Neural cell (in vitro differentiated cells): ENCODE measurements around the gene NUBPL. TPM values are rescaled to one million over a fixed set of nuclear protein-coding genes. Genes with fewer than 3 reads are reported as not detected.

Source experiments
- H2AFZ ChIP-seq: fragments of 200-600, 300-800 bp; sonication (generic), shearing (Covaris generic); 2 replicates; pipeline ENCODE4 v1.6.0; 2014; ENCODE audit warnings: low read depth, mild to moderate bottlenecking, antibody characterized with exemption, low read length, moderate library complexity
- H3F3A ChIP-seq: fragments of 200-600 bp; shearing (Covaris generic); 2 replicates; pipeline ENCODE4 v1.6.1; 2016; ENCODE audit warnings: mild to moderate bottlenecking, moderate library complexity, mixed read lengths, antibody characterized with exemption, low read length; ENCODE audit not compliant: insufficient read depth, poor library complexity, severe bottlenecking
- H3K27ac ChIP-seq: fragments of 200-600, 300-800 bp; sonication (generic), shearing (Covaris generic); 2 replicates; pipeline ENCODE4 v1.5.1; 2014; ENCODE audit warnings: mild to moderate bottlenecking, low read length, moderate library complexity
- H3K27me3 ChIP-seq: fragments of 300-800, 200-600 bp; sonication (generic), shearing (Covaris generic); 2 replicates; pipeline ENCODE4 v1.6.0; 2014; ENCODE audit warnings: mild to moderate bottlenecking, low read depth, low read length, moderate library complexity; ENCODE audit not compliant: insufficient read depth
- H3K36me3 ChIP-seq: fragments of 300-800, 200-600 bp; sonication (generic), shearing (Covaris generic); 2 replicates; pipeline ENCODE4 v1.5.1; 2014; ENCODE audit warnings: mild to moderate bottlenecking, antibody characterized with exemption, low read length, moderate library complexity; ENCODE audit not compliant: insufficient read depth
- H3K4me2 ChIP-seq: fragments of 300-800, 200-600 bp; sonication (generic), shearing (Covaris generic); 2 replicates; pipeline ENCODE4 v1.6.0; 2014; ENCODE audit warnings: mild to moderate bottlenecking, low read length
- H3K4me3 ChIP-seq: fragments of 300-800, 200-600 bp; sonication (generic), shearing (Covaris generic); 2 replicates; pipeline ENCODE4 v1.5.1; 2014; ENCODE audit warnings: mild to moderate bottlenecking, low read length, moderate library complexity
- H3K79me2 ChIP-seq: fragments of 200-600 bp; shearing (Covaris generic); replicated peaks from 2 replicates; pipeline ENCODE4 v1.6.0; 2014; ENCODE audit warnings: mild to moderate bottlenecking, low read length, moderate library complexity; ENCODE audit not compliant: insufficient read depth
- H3K9ac ChIP-seq: fragments of 300-800, 200-600 bp; sonication (generic), shearing (Covaris generic); 2 replicates; pipeline ENCODE4 v1.6.1; 2016; ENCODE audit warnings: mild to moderate bottlenecking, low read length, mixed read lengths
- H3K9me2 ChIP-seq: fragments of 200-600 bp; shearing (Covaris generic); 2 replicates; pipeline ENCODE4 v1.6.1; 2016; ENCODE audit warnings: mild to moderate bottlenecking, low read length, mixed read lengths; ENCODE audit not compliant: insufficient read depth
- H3K9me3 ChIP-seq: fragments of 200-600, 300-800 bp; sonication (generic), shearing (Covaris generic); 2 replicates; pipeline ENCODE4 v1.6.1; 2016; ENCODE audit warnings: mild to moderate bottlenecking, mixed run types, low read length, moderate library complexity, mixed read lengths
- H4K20me1 ChIP-seq: fragments of 200-600 bp; shearing (Covaris generic); 2 replicates; pipeline ENCODE4 v1.6.1; 2016; ENCODE audit warnings: mild to moderate bottlenecking, mixed run types; ENCODE audit not compliant: insufficient read depth
- CTCF ChIP-seq: fragments of 450-650 bp; IDR thresholded peaks from 2 replicates; pipeline ENCODE4 v1.5.1; 2014; ENCODE audit warnings: antibody characterized with exemption, mild to moderate bottlenecking, moderate library complexity; ENCODE audit not compliant: poor library complexity, severe bottlenecking
- EP300 ChIP-seq: fragments of 450-650 bp; conservative IDR thresholded peaks from 2 replicates; pipeline ENCODE4 v1.6.1; 2014; ENCODE audit warnings: antibody characterized with exemption, mild to moderate bottlenecking, moderate library complexity; ENCODE audit not compliant: poor library complexity, severe bottlenecking
- EZH2 ChIP-seq: fragments of 200-600, 300-800 bp; shearing (Covaris generic), sonication (generic); IDR thresholded peaks from 2 replicates; pipeline ENCODE4 v1.6.1; 2014; ENCODE audit warnings: antibody characterized with exemption, low read length, borderline replicate concordance, mild to moderate bottlenecking; ENCODE audit not compliant: insufficient read depth, poor library complexity, severe bottlenecking
- MXI1 ChIP-seq: fragments of 450-650 bp; conservative IDR thresholded peaks from 2 replicates; pipeline ENCODE4 v1.6.1; 2014; ENCODE audit warnings: antibody characterized with exemption, mild to moderate bottlenecking; ENCODE audit not compliant: poor library complexity, severe bottlenecking
- POLR2AphosphoS5 ChIP-seq: IDR thresholded peaks from 2 replicates; pipeline ENCODE4 v1.6.1; 2012
- RAD21 ChIP-seq: fragments of 450-650 bp; conservative IDR thresholded peaks from 2 replicates; pipeline ENCODE4 v1.6.1; 2014; ENCODE audit warnings: antibody characterized with exemption, mild to moderate bottlenecking, moderate library complexity
- REST ChIP-seq: IDR thresholded peaks from 2 replicates; pipeline ENCODE4 v1.6.1; 2012; ENCODE audit warnings: borderline replicate concordance
- SMC3 ChIP-seq: fragments of 450-650 bp; conservative IDR thresholded peaks from 2 replicates; pipeline ENCODE4 v1.6.1; 2014; ENCODE audit warnings: antibody characterized with exemption, mild to moderate bottlenecking, moderate library complexity; ENCODE audit not compliant: poor library complexity
- TAF1 ChIP-seq: IDR thresholded peaks from 2 replicates; pipeline ENCODE4 v1.6.1; 2012; ENCODE audit warnings: low read depth
- polyA plus RNA-seq: library from polyadenylated mRNA; depleted of rRNA; stranded (reverse); fragments of >200 nt; gene quantifications from 2 replicates; pipeline ENCODE4 v1.2.3, GENCODE V29; 2014

The NUBPL gene
- polyA plus RNA-seq, 1 donor from 2014 or later: 3.1 TPM

- Histone ChIP-seq H3F3A (no peaks in the 10 kb centered on the region), H4K20me1 (no peaks in the 10 kb centered on the region), H3K4me3 (no peak overlapping the region), H3K9ac (no peak overlapping the region), H3K27me3 (no peaks in the 10 kb centered on the region), H3K79me2 (no peaks in the 10 kb centered on the region), H3K9me3 (no peaks in the 10 kb centered on the region), H3K9me2 (no peaks in the 10 kb centered on the region), H3K27ac (no peak overlapping the region), H3K36me3 (no peaks in the 10 kb centered on the region), H3K4me2 (no peak overlapping the region), H2AFZ (no peak overlapping the region)
- TF ChIP-seq REST: no peak
- no peak for TF ChIP-seq MXI1
- no peak for TF ChIP-seq RAD21
- TF ChIP-seq POLR2AphosphoS5: no peak
- no peak for TF ChIP-seq SMC3
- TF ChIP-seq CTCF: no peak
- TF ChIP-seq EZH2: no peak
- TF ChIP-seq TAF1: no peak
- TF ChIP-seq EP300: no peak
Observed at GRCh38 chr14:31819281-31819680, 258.1 kb downstream of the NUBPL start.

- no peaks in the 10 kb centered on the region for H3K36me3 ChIP-seq
- H2AFZ ChIP-seq: no peak overlapping the region
- H3F3A ChIP-seq: no peaks in the 10 kb centered on the region
- H3K4me3 ChIP-seq: no peak overlapping the region
- H3K9ac ChIP-seq: no peak overlapping the region
- no peak overlapping the region for H3K4me2 ChIP-seq
- H3K27me3 ChIP-seq: no peaks in the 10 kb centered on the region
- no peaks in the 10 kb centered on the region for H3K9me2 ChIP-seq
- H3K79me2 ChIP-seq: no peaks in the 10 kb centered on the region
- no peak for TF ChIP-seq RAD21
- TF ChIP-seq MXI1: no peak
- no peak for TF ChIP-seq EZH2
- H4K20me1 ChIP-seq: no peaks in the 10 kb centered on the region
- no peak overlapping the region for H3K27ac ChIP-seq
- no peaks in the 10 kb centered on the region for H3K9me3 ChIP-seq
Observed at GRCh38 chr14:31825459-31825858, 264.3 kb downstream of the NUBPL start.

GRCh38 chr14:31827325-31827724, 266.1 kb downstream of the NUBPL start:
- Histone ChIP-seq H2AFZ (no peak overlapping the region), H3K79me2 (no peaks in the 10 kb centered on the region), H3F3A (no peaks in the 10 kb centered on the region), H4K20me1 (no peaks in the 10 kb centered on the region), H3K9ac (no peak overlapping the region), H3K9me2 (no peaks in the 10 kb centered on the region), H3K36me3 (no peaks in the 10 kb centered on the region), H3K27ac (no peak overlapping the region), H3K27me3 (no peaks in the 10 kb centered on the region), H3K4me3 (no peak overlapping the region), H3K9me3 (no peaks in the 10 kb centered on the region), H3K4me2 (no peak overlapping the region)
- TF ChIP-seq RAD21 (no peak), TAF1 (no peak)
